Left ventricle myocardium inferior (tissue), 1 donor: ENCODE data around the gene PAK4. TPM values are rescaled to one million over a fixed set of nuclear protein-coding genes. Genes with fewer than 3 reads are reported as not detected.

Experiments
- DNase-seq: peaks from one replicate; pipeline ENCODE4 v3.0.0-alpha.2; 2020
- H3K27ac ChIP-seq: fragments of 200-600 bp; replicated peaks from 2 replicates; pipeline ENCODE4 v1.8.0; 2021
- H3K27me3 ChIP-seq: fragments of 200-600 bp; 2 replicates; pipeline ENCODE4 v1.8.0; 2021; ENCODE audit warnings: low read depth
- H3K36me3 ChIP-seq: fragments of 200-600 bp; 2 replicates; pipeline ENCODE4 v1.8.0; 2021
- H3K4me1 ChIP-seq: fragments of 200-600 bp; 2 replicates; pipeline ENCODE4 v1.8.0; 2021
- H3K4me3 ChIP-seq: fragments of 200-600 bp; 2 replicates; pipeline ENCODE4 v1.8.0; 2021; ENCODE audit warnings: mild to moderate bottlenecking, moderate library complexity
- H3K9me3 ChIP-seq: fragments of 200-600 bp; replicated peaks from 2 replicates; pipeline ENCODE4 v1.8.0; 2021
- CTCF ChIP-seq: fragments of 200-600 bp; IDR thresholded peaks from 2 replicates; pipeline ENCODE4 v1.8.0; 2021; ENCODE audit warnings: antibody characterized with exemption, mild to moderate bottlenecking, borderline replicate concordance
- intact Hi-C: fragments of 100-400 bp; cut with micrococcal nuclease; formaldehyde crosslinking; loops from one replicate; pipeline ENCODE4 v1.11.0; 2022
- total RNA-seq: library from RNA; stranded (reverse); fragmentation: NEBNext Ultra II Directional; extraction: Animal tissue kit (Norgen Biotek cat#: 25700); gene quantifications from one replicate; pipeline ENCODE4 v1.2.1, GENCODE V29; 2021
- donor health status: DM: no; HTN: yes; CAD: no; lungs with severe emphysema.

Gene PAK4
- total RNA-seq, 1 donor from 2014 or later, result 17.0 TPM

GRCh38 chr19:39097721-39098120, 27.9 kb upstream of the PAK4 start:
- H3K4me1 ChIP-seq, result no peaks in the 10 kb centered on the region
- intact Hi-C loops, result no loop called here
- H3K9me3 ChIP-seq, result no peaks in the 10 kb centered on the region
- TF ChIP-seq CTCF, result no peak
- H3K36me3 ChIP-seq, result no peaks in the 10 kb centered on the region
- H3K4me3 ChIP-seq, result no peak overlapping the region
- DNase-seq, result no peak
- H3K27ac ChIP-seq, result no peak overlapping the region
- peaks cover 91% of the 10 kb centered on the region for H3K27me3 ChIP-seq

- Histone ChIP-seq H3K27me3 (peaks cover 85% of the 10 kb centered on the region), H3K4me3 (no peak overlapping the region), H3K9me3 (no peaks in the 10 kb centered on the region), H3K36me3 (no peaks in the 10 kb centered on the region), H3K27ac (no peak overlapping the region), H3K4me1 (no peaks in the 10 kb centered on the region)
- DNase-seq, result no peak
- no peak for TF ChIP-seq CTCF
- intact Hi-C loops, result no loop called here
Observed at GRCh38 chr19:39098365-39099269, 27.0 kb upstream of the PAK4 start.

GRCh38 chr19:39099341-39099740, 26.2 kb upstream of the PAK4 start:
- TF ChIP-seq CTCF, result no peak
- H3K27me3 ChIP-seq, result peaks cover 85% of the 10 kb centered on the region
- H3K9me3 ChIP-seq, result no peaks in the 10 kb centered on the region
- H3K36me3 ChIP-seq, result no peaks in the 10 kb centered on the region
- H3K4me1 ChIP-seq, result no peaks in the 10 kb centered on the region
- no peak overlapping the region for H3K4me3 ChIP-seq
- no peak overlapping the region for H3K27ac ChIP-seq
- DNase-seq, result no peak
- intact Hi-C loops, result no loop called here

- no peak overlapping the region for H3K4me3 ChIP-seq
- H3K27ac ChIP-seq, result no peak overlapping the region
- H3K27me3 ChIP-seq, result peaks cover 85% of the 10 kb centered on the region
- TF ChIP-seq CTCF, result no peak
- intact Hi-C loops, result no loop called here
- no peaks in the 10 kb centered on the region for H3K4me1 ChIP-seq
- H3K9me3 ChIP-seq, result no peaks in the 10 kb centered on the region
- no peak for DNase-seq
- no peaks in the 10 kb centered on the region for H3K36me3 ChIP-seq
Observed at GRCh38 chr19:39100500-39101166, 25.0 kb upstream of the PAK4 start.

- Histone ChIP-seq H3K4me1 (no peaks in the 10 kb centered on the region), H3K9me3 (no peaks in the 10 kb centered on the region), H3K4me3 (no peak overlapping the region), H3K27ac (no peak overlapping the region), H3K36me3 (no peaks in the 10 kb centered on the region), H3K27me3 (peaks cover 85% of the 10 kb centered on the region)
- intact Hi-C loops, result no loop called here
- DNase-seq, result no peak
- no peak for TF ChIP-seq CTCF
Observed at GRCh38 chr19:39103151-39103550, 22.4 kb upstream of the PAK4 start.
